GM12878 (cell line): ENCODE data around the gene ZNF407. TPM values are rescaled to one million over a fixed set of nuclear protein-coding genes. Genes with fewer than 3 reads are reported as not detected.

Experiments used
- ATAC-seq: fragments of 200-7000 bp; cut with Tn5 transposase; 3 replicates; pipeline ENCODE4 v1.9.1; 2020; ENCODE audit warnings: mild to moderate bottlenecking, moderate library complexity
- BruUV-seq: library from RNA; stranded (reverse); fragments of 400-500 nt; replicated peaks from 2 replicates; lab custom pipeline; 2021; lab: Mats Ljungman, UMichigan
- CTCF ChIA-PET: fragments of 300-600 bp; sonication (Branson Sonifier 250); formaldehyde crosslinking; extraction: SDS; loops from one replicate; lab custom pipeline; 2021; ENCODE audit warnings: inconsistent platforms; lab: Yijun Ruan, JAX
- POLR2A ChIA-PET: fragments of 350-600 bp; formaldehyde crosslinking; extraction: SDS; loops from one replicate; lab custom pipeline; 2021; ENCODE audit warnings: inconsistent platforms; lab: Charles Lee
- RAD21 ChIA-PET: fragments of 300-600 bp; sonication (Branson Sonifier 250); formaldehyde crosslinking; loops from one replicate; lab custom pipeline; 2023; ENCODE audit warnings: antibody characterized with exemption; ENCODE audit not compliant: unreplicated experiment; lab: Charles Lee
- SMC1A ChIA-PET: fragments of 300-600 bp; sonication (Branson Sonifier 250); formaldehyde crosslinking; loops from one replicate; lab custom pipeline; 2023; ENCODE audit not compliant: unreplicated experiment, uncharacterized antibody; lab: Charles Lee
- DNase-seq: peaks from one replicate; pipeline ENCODE4 v3.0.0-alpha.2; 2011; ENCODE audit warnings: low read depth, low spot score
- FAIRE-seq: peaks from 3 replicates; lab custom pipeline; 2011; peaks lifted over from hg19 to GRCh38; lab: Jason Lieb, UNC
- H2AFZ ChIP-seq: 2 replicates; pipeline ENCODE4 v1.6.0; 2011; ENCODE audit warnings: low read depth, low read length, control low read depth; ENCODE audit not compliant: control insufficient read depth
- H3K27ac ChIP-seq: 2 replicates; pipeline ENCODE4 v1.5.1; 2011; ENCODE audit warnings: control low read depth; ENCODE audit not compliant: control insufficient read depth, insufficient read depth
- H3K27me3 ChIP-seq, 2 experiments: replicated peaks in 1 of 2; 2 replicates each; pipeline versions ENCODE4 v1.6.0 to v1.6.1; 2011; ENCODE audit warnings: low read length in 1 of 2; ENCODE audit not compliant: control insufficient read depth in 2 of 2, insufficient read depth in 2 of 2
- H3K36me3 ChIP-seq, 2 experiments: 2 replicates each; pipeline ENCODE4 v1.5.1; 2011; ENCODE audit warnings: low read length in 1 of 2; ENCODE audit not compliant: control insufficient read depth in 2 of 2, insufficient read depth in 2 of 2
- H3K4me1 ChIP-seq: 2 replicates; pipeline ENCODE4 v1.6.1; 2011; ENCODE audit warnings: mild to moderate bottlenecking, low read length, moderate library complexity, mixed read lengths; ENCODE audit not compliant: control insufficient read depth, insufficient read depth
- H3K4me2 ChIP-seq: 2 replicates; pipeline ENCODE4 v1.6.0; 2011; ENCODE audit warnings: control low read depth; ENCODE audit not compliant: control insufficient read depth, insufficient read depth
- H3K4me3 ChIP-seq: fragments of 200-600 bp; sonication (generic); 2 replicates; pipeline ENCODE4 v1.5.1; 2016
- H3K79me2 ChIP-seq: 2 replicates; pipeline ENCODE4 v1.6.0; 2011; ENCODE audit warnings: low read length; ENCODE audit not compliant: control insufficient read depth, insufficient read depth
- H3K9ac ChIP-seq: 2 replicates; pipeline ENCODE4 v1.8.0; 2011; ENCODE audit warnings: low read length, control low read depth, mixed read lengths; ENCODE audit not compliant: control insufficient read depth, insufficient read depth
- H3K9me3 ChIP-seq: replicated peaks from 3 replicates; pipeline ENCODE4 v1.5.1; 2011; ENCODE audit warnings: mild to moderate bottlenecking, low read length; ENCODE audit not compliant: control insufficient read depth, insufficient read depth
- H4K20me1 ChIP-seq: 2 replicates; pipeline ENCODE4 v1.6.0; 2011; ENCODE audit not compliant: control insufficient read depth, insufficient read depth
- HDAC2 ChIP-seq: fragments of 200-600 bp; sonication (generic); IDR thresholded peaks from 2 replicates; pipeline ENCODE4 v1.6.1; 2017
- NFXL1 ChIP-seq: fragments of 450-650 bp; IDR thresholded peaks from 2 replicates; pipeline ENCODE4 v1.6.1; 2017; ENCODE audit warnings: antibody characterized with exemption, mild to moderate bottlenecking, borderline replicate concordance
- RFX5 ChIP-seq: IDR thresholded peaks from 2 replicates; pipeline ENCODE4 v1.6.1; 2011; ENCODE audit warnings: low read depth, low read length, improper control_type of control experiment
- WGBS: methylation state at CpG from one replicate; pipeline ENCODE4 v1.1.6; 2016; ENCODE audit warnings: low lambda C conversion rate; ENCODE audit not compliant: insufficient replicate concordance, insufficient coverage; ENCODE audit errors: missing lambda C conversion rate; 5-methylcytosine and 5-hydroxymethylcytosine counted together
- in situ Hi-C: fragments of 300-500 bp; cut with MboI; formaldehyde crosslinking; loops from 9 replicates; pipeline ENCODE4 v1.14.3; 2018; ENCODE audit warnings: mixed read lengths
- intact Hi-C: fragments of 100-400 bp; cut with micrococcal nuclease; formaldehyde crosslinking; loops from one replicate; pipeline ENCODE4 v1.14.2; 2022; ENCODE audit not compliant: unreplicated experiment
- polyA plus RNA-seq, 11 experiments: library from polyadenylated mRNA; depleted of rRNA in 4 of 11; unstranded in 6 of 11; stranded (reverse) in 5 of 11; fragments of >200 nt; fragmentation: Nextera tagmentation in 4 of 11; fragmentation: Illumina TruSeq in 1 of 11; extraction: Ambion mirVana in 4 of 11; extraction: Trizol in 1 of 11; gene quantifications; 1 replicate in 1 of 11; 2 replicates in 10 of 11; pipeline versions ENCODE4 v1.2.1 to v1.2.3, GENCODE V29; 2011 to 2016; ENCODE audit warnings: inconsistent platforms in 2 of 11, missing spikeins in 2 of 11, low read depth in 1 of 11
- total RNA-seq, 4 experiments: library from RNA; depleted of rRNA in 3 of 4; stranded (reverse); fragments of >200 nt in 3 of 4; fragmentation: Illumina TruSeq in 1 of 4; extraction: Trizol in 1 of 4; gene quantifications; 2 replicates each; pipeline versions ENCODE4 v1.2.1 to v1.2.3, GENCODE V29; 2013 to 2021
- TF ChIP-seq, protein P1 (sequence below): IDR thresholded peaks from 2 replicates; pipeline ENCODE4 v1.6.1; 2012; ENCODE audit warnings: low read length, inconsistent platforms
- TF ChIP-seq, protein P2 (sequence below): fragments of 450-650 bp; IDR thresholded peaks from 2 replicates; pipeline ENCODE4 v1.6.1; 2017; ENCODE audit warnings: borderline replicate concordance
- TF ChIP-seq, protein P3 (sequence below): fragments of 450-650 bp; conservative IDR thresholded peaks from 2 replicates; pipeline ENCODE4 v1.6.1; 2017; ENCODE audit warnings: mild to moderate bottlenecking, moderate library complexity
- TF ChIP-seq, protein P4 (sequence below): fragments of 450-650 bp; IDR thresholded peaks from 2 replicates; pipeline ENCODE4 v1.6.1; 2018; ENCODE audit warnings: mild to moderate bottlenecking, low read depth, moderate library complexity; ENCODE audit not compliant: partially characterized antibody
- TF ChIP-seq, protein P5 (sequence below): IDR thresholded peaks from 2 replicates; pipeline ENCODE4 v1.6.1; 2011; ENCODE audit warnings: mild to moderate bottlenecking, low read depth, low read length, moderate library complexity; ENCODE audit not compliant: insufficient replicate concordance

The ZNF407 gene
- total and polyA plus RNA-seq, 10 of the 15 experiments (the other 5 are each of a cell fraction or from before 2014, with no cell fraction given) = 0.69 to 11.6 (median 5.3) TPM

DNA sequence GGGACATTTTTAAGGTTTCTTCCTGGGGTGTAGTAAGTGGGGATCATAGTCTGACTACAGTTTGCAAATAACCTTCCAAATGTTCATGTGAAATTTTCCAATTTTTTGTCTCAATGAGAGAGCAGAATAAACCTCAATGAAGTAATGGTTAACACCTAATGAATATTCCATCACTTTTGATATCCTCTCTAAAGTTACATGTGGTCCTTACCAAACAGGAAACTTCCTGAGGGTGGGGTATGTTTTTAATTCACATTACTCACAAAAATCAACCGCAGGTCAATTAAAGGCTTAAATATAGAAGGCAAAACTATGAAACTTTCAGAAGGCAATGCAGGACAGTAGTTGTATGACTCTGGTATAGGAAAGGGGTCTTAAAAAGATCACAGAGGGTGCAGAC lies 13.2 kb downstream of the ZNF407 start:
- 0 out of 2 replicates have a peak overlapping the region, but pooled peaks have one; percentile 24 for H3K27ac ChIP-seq
- CTCF ChIA-PET = no interaction called here
- RAD21 ChIA-PET = no interaction called here
- TF ChIP-seq, protein P1, sequence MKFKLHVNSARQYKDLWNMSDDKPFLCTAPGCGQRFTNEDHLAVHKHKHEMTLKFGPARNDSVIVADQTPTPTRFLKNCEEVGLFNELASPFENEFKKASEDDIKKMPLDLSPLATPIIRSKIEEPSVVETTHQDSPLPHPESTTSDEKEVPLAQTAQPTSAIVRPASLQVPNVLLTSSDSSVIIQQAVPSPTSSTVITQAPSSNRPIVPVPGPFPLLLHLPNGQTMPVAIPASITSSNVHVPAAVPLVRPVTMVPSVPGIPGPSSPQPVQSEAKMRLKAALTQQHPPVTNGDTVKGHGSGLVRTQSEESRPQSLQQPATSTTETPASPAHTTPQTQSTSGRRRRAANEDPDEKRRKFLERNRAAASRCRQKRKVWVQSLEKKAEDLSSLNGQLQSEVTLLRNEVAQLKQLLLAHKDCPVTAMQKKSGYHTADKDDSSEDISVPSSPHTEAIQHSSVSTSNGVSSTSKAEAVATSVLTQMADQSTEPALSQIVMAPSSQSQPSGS = no peak
- TF ChIP-seq, protein P2, sequence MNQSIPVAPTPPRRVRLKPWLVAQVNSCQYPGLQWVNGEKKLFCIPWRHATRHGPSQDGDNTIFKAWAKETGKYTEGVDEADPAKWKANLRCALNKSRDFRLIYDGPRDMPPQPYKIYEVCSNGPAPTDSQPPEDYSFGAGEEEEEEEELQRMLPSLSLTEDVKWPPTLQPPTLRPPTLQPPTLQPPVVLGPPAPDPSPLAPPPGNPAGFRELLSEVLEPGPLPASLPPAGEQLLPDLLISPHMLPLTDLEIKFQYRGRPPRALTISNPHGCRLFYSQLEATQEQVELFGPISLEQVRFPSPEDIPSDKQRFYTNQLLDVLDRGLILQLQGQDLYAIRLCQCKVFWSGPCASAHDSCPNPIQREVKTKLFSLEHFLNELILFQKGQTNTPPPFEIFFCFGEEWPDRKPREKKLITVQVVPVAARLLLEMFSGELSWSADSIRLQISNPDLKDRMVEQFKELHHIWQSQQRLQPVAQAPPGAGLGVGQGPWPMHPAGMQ = no peak
- TF ChIP-seq HDAC2 = no peak
- TF ChIP-seq, protein P3, sequence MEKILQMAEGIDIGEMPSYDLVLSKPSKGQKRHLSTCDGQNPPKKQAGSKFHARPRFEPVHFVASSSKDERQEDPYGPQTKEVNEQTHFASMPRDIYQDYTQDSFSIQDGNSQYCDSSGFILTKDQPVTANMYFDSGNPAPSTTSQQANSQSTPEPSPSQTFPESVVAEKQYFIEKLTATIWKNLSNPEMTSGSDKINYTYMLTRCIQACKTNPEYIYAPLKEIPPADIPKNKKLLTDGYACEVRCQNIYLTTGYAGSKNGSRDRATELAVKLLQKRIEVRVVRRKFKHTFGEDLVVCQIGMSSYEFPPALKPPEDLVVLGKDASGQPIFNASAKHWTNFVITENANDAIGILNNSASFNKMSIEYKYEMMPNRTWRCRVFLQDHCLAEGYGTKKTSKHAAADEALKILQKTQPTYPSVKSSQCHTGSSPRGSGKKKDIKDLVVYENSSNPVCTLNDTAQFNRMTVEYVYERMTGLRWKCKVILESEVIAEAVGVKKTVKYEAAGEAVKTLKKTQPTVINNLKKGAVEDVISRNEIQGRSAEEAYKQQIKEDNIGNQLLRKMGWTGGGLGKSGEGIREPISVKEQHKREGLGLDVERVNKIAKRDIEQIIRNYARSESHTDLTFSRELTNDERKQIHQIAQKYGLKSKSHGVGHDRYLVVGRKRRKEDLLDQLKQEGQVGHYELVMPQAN = no peak
- no peak for TF ChIP-seq NFXL1
- TF ChIP-seq, protein P4, sequence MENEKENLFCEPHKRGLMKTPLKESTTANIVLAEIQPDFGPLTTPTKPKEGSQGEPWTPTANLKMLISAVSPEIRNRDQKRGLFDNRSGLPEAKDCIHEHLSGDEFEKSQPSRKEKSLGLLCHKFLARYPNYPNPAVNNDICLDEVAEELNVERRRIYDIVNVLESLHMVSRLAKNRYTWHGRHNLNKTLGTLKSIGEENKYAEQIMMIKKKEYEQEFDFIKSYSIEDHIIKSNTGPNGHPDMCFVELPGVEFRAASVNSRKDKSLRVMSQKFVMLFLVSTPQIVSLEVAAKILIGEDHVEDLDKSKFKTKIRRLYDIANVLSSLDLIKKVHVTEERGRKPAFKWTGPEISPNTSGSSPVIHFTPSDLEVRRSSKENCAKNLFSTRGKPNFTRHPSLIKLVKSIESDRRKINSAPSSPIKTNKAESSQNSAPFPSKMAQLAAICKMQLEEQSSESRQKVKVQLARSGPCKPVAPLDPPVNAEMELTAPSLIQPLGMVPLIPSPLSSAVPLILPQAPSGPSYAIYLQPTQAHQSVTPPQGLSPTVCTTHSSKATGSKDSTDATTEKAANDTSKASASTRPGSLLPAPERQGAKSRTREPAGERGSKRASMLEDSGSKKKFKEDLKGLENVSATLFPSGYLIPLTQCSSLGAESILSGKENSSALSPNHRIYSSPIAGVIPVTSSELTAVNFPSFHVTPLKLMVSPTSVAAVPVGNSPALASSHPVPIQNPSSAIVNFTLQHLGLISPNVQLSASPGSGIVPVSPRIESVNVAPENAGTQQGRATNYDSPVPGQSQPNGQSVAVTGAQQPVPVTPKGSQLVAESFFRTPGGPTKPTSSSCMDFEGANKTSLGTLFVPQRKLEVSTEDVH = no peak
- TF ChIP-seq, protein P5, sequence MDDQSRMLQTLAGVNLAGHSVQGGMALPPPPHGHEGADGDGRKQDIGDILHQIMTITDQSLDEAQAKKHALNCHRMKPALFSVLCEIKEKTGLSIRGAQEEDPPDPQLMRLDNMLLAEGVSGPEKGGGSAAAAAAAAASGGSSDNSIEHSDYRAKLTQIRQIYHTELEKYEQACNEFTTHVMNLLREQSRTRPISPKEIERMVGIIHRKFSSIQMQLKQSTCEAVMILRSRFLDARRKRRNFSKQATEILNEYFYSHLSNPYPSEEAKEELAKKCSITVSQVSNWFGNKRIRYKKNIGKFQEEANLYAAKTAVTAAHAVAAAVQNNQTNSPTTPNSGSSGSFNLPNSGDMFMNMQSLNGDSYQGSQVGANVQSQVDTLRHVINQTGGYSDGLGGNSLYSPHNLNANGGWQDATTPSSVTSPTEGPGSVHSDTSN = no peak
- no peak for TF ChIP-seq RFX5
- no peaks in the 10 kb centered on the region for H3K9me3 ChIP-seq
- no peak for DNase-seq
- intact Hi-C loops = no loop called here
- H4K20me1 ChIP-seq = no peaks in the 10 kb centered on the region
- no peak overlapping the region for H2AFZ ChIP-seq
- no peak overlapping the region for H3K4me2 ChIP-seq
- H3K79me2 ChIP-seq = no peaks in the 10 kb centered on the region; the same call in 1 of the 2 replicates
- peaks cover 5% of the 10 kb centered on the region; the same call in 1 of the 2 replicates for H3K4me1 ChIP-seq
- H3K9ac ChIP-seq = no peak overlapping the region
- ATAC-seq = no peak
- no peaks in the 10 kb centered on the region for H3K27me3 ChIP-seq
- WGBS = 58% methylated on average over 1 of the region's 1 CpG
- H3K36me3 ChIP-seq = no peaks in the 10 kb centered on the region
- in situ Hi-C loops = no loop called here
- SMC1A ChIA-PET = no interaction called here
- BruUV-seq = no TSS peak
- POLR2A ChIA-PET = interaction anchor here (0.8 kb wide), 1 partner anchor 14 kb away, joined by 3 read pairs; no protein-coding TSS in a partner anchor
- H3K4me3 ChIP-seq = no peak overlapping the region
- FAIRE-seq = no peak
